HEK293 (cell line): Measurements from ENCODE around the gene CDKL5.

Source experiments
- KLF17 ChIP-seq: fragments of 450-650 bp; formaldehyde crosslinking; IDR thresholded peaks from 2 replicates; pipeline ENCODE4 v1.5.1; 2016; ENCODE audit warnings: missing biosample characterization, missing genetic modification characterization
- PATZ1 ChIP-seq: fragments of 450-650 bp; formaldehyde crosslinking; IDR thresholded peaks from 2 replicates; pipeline ENCODE4 v1.5.1; 2016; ENCODE audit warnings: missing biosample characterization, missing genetic modification characterization
- ZBTB44 ChIP-seq: fragments of 450-650 bp; IDR thresholded peaks from 2 replicates; pipeline ENCODE4 v1.5.1; 2018; ENCODE audit warnings: missing biosample characterization, mild to moderate bottlenecking, missing genetic modification characterization
- ZBTB49 ChIP-seq: fragments of 450-650 bp; formaldehyde crosslinking; IDR thresholded peaks from 2 replicates; pipeline ENCODE4 v1.5.1; 2016; ENCODE audit warnings: missing biosample characterization, missing genetic modification characterization, low read depth
- ZBTB8A ChIP-seq: fragments of 450-650 bp; formaldehyde crosslinking; IDR thresholded peaks from 2 replicates; pipeline ENCODE4 v1.5.1; 2016; ENCODE audit warnings: missing biosample characterization, missing genetic modification characterization
- ZEB2 ChIP-seq: fragments of 450-650 bp; formaldehyde crosslinking; IDR thresholded peaks from 2 replicates; pipeline ENCODE4 v1.5.1; 2016; ENCODE audit warnings: missing biosample characterization, missing genetic modification characterization
- ZFP69B ChIP-seq: fragments of 450-650 bp; formaldehyde crosslinking; IDR thresholded peaks from 2 replicates; pipeline ENCODE4 v1.5.1; 2016; ENCODE audit warnings: missing biosample characterization, missing genetic modification characterization
- ZNF184 ChIP-seq: fragments of 450-650 bp; IDR thresholded peaks from 2 replicates; pipeline ENCODE4 v1.5.1; 2018; ENCODE audit warnings: missing biosample characterization, mild to moderate bottlenecking, missing genetic modification characterization
- ZNF2 ChIP-seq: fragments of 450-650 bp; formaldehyde crosslinking; IDR thresholded peaks from 2 replicates; pipeline ENCODE4 v1.5.1; 2016; ENCODE audit warnings: missing biosample characterization, missing genetic modification characterization
- ZNF223 ChIP-seq: fragments of 450-650 bp; formaldehyde crosslinking; IDR thresholded peaks from 2 replicates; pipeline ENCODE4 v1.5.1; 2016; ENCODE audit warnings: missing biosample characterization, missing genetic modification characterization
- ZNF23 ChIP-seq: fragments of 450-650 bp; formaldehyde crosslinking; IDR thresholded peaks from 2 replicates; pipeline ENCODE4 v1.5.1; 2016; ENCODE audit warnings: missing biosample characterization, missing genetic modification characterization, borderline replicate concordance
- ZNF324 ChIP-seq: fragments of 450-650 bp; formaldehyde crosslinking; IDR thresholded peaks from 2 replicates; pipeline ENCODE4 v1.5.1; 2016; ENCODE audit warnings: missing biosample characterization, missing genetic modification characterization
- ZNF366 ChIP-seq: fragments of 450-650 bp; formaldehyde crosslinking; conservative IDR thresholded peaks from 2 replicates; pipeline ENCODE4 v1.5.1; 2016; ENCODE audit warnings: missing biosample characterization, missing genetic modification characterization
- ZNF398 ChIP-seq: fragments of 450-650 bp; formaldehyde crosslinking; IDR thresholded peaks from 2 replicates; pipeline ENCODE4 v1.5.1; 2017; ENCODE audit warnings: missing biosample characterization, missing genetic modification characterization
- ZNF449 ChIP-seq: fragments of 450-650 bp; formaldehyde crosslinking; IDR thresholded peaks from 2 replicates; pipeline ENCODE4 v1.5.1; 2017; ENCODE audit warnings: missing biosample characterization, mild to moderate bottlenecking, missing genetic modification characterization, moderate library complexity
- ZNF510 ChIP-seq: fragments of 450-650 bp; formaldehyde crosslinking; IDR thresholded peaks from 2 replicates; pipeline ENCODE4 v1.5.1; 2018; ENCODE audit warnings: mild to moderate bottlenecking, missing genetic modification characterization, missing biosample characterization; ENCODE audit not compliant: insufficient replicate concordance
- ZNF529 ChIP-seq: fragments of 450-650 bp; formaldehyde crosslinking; IDR thresholded peaks from 2 replicates; pipeline ENCODE4 v1.5.1; 2017; ENCODE audit warnings: missing genetic modification characterization, missing biosample characterization; ENCODE audit not compliant: insufficient replicate concordance
- ZNF544 ChIP-seq: fragments of 450-650 bp; formaldehyde crosslinking; IDR thresholded peaks from 2 replicates; pipeline ENCODE4 v1.5.0; 2017; ENCODE audit warnings: missing biosample characterization, missing genetic modification characterization
- ZNF580 ChIP-seq: fragments of 450-650 bp; formaldehyde crosslinking; IDR thresholded peaks from 2 replicates; pipeline ENCODE4 v1.5.1; 2016; ENCODE audit warnings: missing biosample characterization, missing genetic modification characterization
- ZNF658 ChIP-seq: fragments of 450-650 bp; formaldehyde crosslinking; IDR thresholded peaks from 2 replicates; pipeline ENCODE4; 2016; ENCODE audit warnings: missing biosample characterization, missing genetic modification characterization
- ZNF664 ChIP-seq: fragments of 450-650 bp; formaldehyde crosslinking; IDR thresholded peaks from 2 replicates; pipeline ENCODE4 v1.5.1; 2016; ENCODE audit warnings: missing biosample characterization, missing genetic modification characterization
- ZNF776 ChIP-seq: fragments of 450-650 bp; formaldehyde crosslinking; IDR thresholded peaks from 2 replicates; pipeline ENCODE4 v1.5.0; 2017; ENCODE audit warnings: missing biosample characterization, missing genetic modification characterization, borderline replicate concordance

CDKL5 gene

GRCh38 chrX:18425199-18426003 is at the start of gene CDKL5 (continued):
- TF ChIP-seq KLF17 (tag by site-specific recombination) (peak; percentile 20; the same call in 1 of the 2 replicates), ZFP69B (tag by site-specific recombination) (peak; percentile 98), ZNF366 (tag by site-specific recombination) (no peak), PATZ1 (peak; percentile 64), ZBTB49 (tag by site-specific recombination) (no peak), ZBTB8A (tag by site-specific recombination) (peak; percentile 14; the same call in 1 of the 2 replicates), ZNF223 (tag by site-specific recombination) (no peak), ZNF529 (tag by site-specific recombination) (no peak), ZNF23 (tag by site-specific recombination) (no peak), ZNF324 (tag by site-specific recombination) (no peak), ZNF544 (tag by site-specific recombination) (no peak), ZNF449 (tag by site-specific recombination) (no peak), ZNF510 (tag by site-specific recombination) (no peak), ZNF658 (no peak), ZNF184 (tag by site-specific recombination) (no peak), ZEB2 (0 out of 2 replicates have a peak, but pooled peaks have one; percentile 14), ZNF398 (tag by site-specific recombination) (peak; percentile 11), ZNF2 (tag by site-specific recombination) (no peak), ZNF580 (tag by site-specific recombination) (no peak), ZNF776 (tag by site-specific recombination) (no peak), ZNF664 (no peak), ZBTB44 (tag by site-specific recombination) (no peak)
